Measurements from ENCODE around the gene EPC1. TPM values are rescaled to one million over a fixed set of nuclear protein-coding genes. Genes with fewer than 3 reads are reported as not detected.

Gene EPC1
- total RNA-seq, 1 experiment from 2014 or later = 21.5 TPM

DNA sequence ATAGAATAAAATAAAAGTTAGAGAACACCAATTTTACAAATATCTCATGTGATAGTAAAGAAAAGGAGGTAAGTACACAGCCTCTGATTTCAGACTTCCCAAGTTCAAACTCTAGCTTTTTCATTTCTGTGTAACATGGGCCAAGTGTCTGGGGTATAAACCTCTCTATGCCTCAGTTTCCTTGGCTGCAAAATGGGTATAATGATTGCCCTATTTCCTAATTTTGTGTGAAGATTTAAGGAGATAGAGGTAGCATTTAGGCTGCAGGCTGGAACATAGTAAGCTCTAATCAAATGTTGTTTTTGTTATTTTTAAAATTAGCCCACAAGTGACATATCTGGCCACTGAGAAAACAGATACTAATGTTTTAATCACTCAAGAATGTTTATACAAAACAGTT is 26.1 kb upstream of the EPC1 start:
- no peak overlapping the region for H3K4me2 ChIP-seq
- H3K27ac ChIP-seq = no peak overlapping the region
- H3K9me3 ChIP-seq (ENCODE audit: insufficient read depth, low read depth) = no peaks in the 10 kb centered on the region
- peaks cover 10% of the 10 kb centered on the region for H3K4me1 ChIP-seq (replicated peaks; ENCODE audit: insufficient read depth)
- no peaks in the 10 kb centered on the region for H3K9me2 ChIP-seq (ENCODE audit: insufficient read depth)
- TF ChIP-seq, protein P1, sequence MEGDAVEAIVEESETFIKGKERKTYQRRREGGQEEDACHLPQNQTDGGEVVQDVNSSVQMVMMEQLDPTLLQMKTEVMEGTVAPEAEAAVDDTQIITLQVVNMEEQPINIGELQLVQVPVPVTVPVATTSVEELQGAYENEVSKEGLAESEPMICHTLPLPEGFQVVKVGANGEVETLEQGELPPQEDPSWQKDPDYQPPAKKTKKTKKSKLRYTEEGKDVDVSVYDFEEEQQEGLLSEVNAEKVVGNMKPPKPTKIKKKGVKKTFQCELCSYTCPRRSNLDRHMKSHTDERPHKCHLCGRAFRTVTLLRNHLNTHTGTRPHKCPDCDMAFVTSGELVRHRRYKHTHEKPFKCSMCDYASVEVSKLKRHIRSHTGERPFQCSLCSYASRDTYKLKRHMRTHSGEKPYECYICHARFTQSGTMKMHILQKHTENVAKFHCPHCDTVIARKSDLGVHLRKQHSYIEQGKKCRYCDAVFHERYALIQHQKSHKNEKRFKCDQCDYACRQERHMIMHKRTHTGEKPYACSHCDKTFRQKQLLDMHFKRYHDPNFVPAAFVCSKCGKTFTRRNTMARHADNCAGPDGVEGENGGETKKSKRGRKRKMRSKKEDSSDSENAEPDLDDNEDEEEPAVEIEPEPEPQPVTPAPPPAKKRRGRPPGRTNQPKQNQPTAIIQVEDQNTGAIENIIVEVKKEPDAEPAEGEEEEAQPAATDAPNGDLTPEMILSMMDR (conservative IDR thresholded peaks at IDR 0.05) = no peak
- no peak for TF ChIP-seq EZH2 (IDR thresholded peaks at IDR 0.05; ENCODE audit: low read depth)
- H2AFZ ChIP-seq = no peak overlapping the region
- BruUV-seq (replicated peaks) = no TSS peak
- no peaks in the 10 kb centered on the region for H3K36me3 ChIP-seq (ENCODE audit: low read depth)
- H3F3A ChIP-seq (ENCODE audit: insufficient read depth, low read depth) = peaks cover 3% of the 10 kb centered on the region; the same call in 1 of the 2 replicates
- H3K79me2 ChIP-seq (ENCODE audit: low read depth) = peaks cover 22% of the 10 kb centered on the region; the same call in 1 of the 2 replicates
- intact Hi-C loops (cut with micrococcal nuclease; ENCODE audit: unreplicated experiment) = loop anchor here (10.0 kb wide), 1 partner anchor 318 kb away; the partner anchor contains the start of gene KIF5B
- H4K20me1 ChIP-seq (ENCODE audit: insufficient read depth) = no peaks in the 10 kb centered on the region
- H3K27me3 ChIP-seq (ENCODE audit: insufficient read depth, low read depth) = no peaks in the 10 kb centered on the region
- no peak for DNase-seq
- H3K4me3 ChIP-seq = no peak overlapping the region
- ChIA-PET POLR2A (ENCODE audit: unreplicated experiment) (interaction anchor here (0.7 kb wide), 1 partner anchor 74 kb away, joined by 4 read pairs; no protein-coding TSS in a partner anchor), CTCF (no interaction called here)

DNA sequence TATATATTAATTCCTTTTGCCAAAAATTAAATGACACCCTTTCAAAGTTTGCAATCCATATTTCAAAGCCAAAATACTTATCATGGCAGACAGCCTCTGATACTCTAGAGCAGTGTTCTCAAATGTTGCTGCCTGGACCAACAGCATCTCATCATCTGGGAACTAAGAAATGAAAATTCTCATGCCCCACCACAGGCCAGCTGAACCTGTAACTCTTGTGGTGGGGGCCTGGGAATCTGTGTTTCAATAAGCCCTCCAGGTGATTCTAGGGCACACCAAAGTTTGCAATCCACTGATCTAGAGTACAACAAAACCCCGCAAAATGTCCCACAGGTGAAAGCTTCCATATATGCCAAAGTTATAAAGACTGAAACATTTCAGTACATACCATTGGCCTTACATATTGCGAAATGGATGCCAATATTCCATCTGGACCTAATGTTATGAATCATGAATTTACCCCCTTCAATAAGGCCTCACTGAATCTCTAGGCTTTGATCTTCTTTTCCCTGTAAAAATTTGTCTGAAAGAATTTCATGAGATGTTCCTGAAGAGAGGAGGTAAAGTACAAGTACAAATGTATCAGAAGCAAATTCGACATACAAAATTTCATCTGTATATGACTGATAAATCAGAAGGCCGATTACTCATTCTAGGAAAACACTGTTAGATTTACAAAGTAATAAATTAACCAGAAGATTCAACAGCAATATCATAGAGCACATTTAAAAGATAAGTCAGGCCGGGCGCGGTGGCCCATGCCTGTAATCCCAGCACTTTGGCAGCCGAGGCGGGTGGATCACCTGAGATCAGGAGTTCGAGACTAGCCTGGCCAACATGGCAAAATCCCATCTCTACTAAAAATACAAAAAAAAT is 25.3 kb upstream of the EPC1 start:
- Histone ChIP-seq H3K79me2 (ENCODE audit: low read depth) (peaks cover 21% of the 10 kb centered on the region; the same call in 1 of the 2 replicates), H3K9me2 (ENCODE audit: insufficient read depth) (no peaks in the 10 kb centered on the region), H3K9me3 (ENCODE audit: insufficient read depth, low read depth) (no peaks in the 10 kb centered on the region), H3K4me2 (no peak overlapping the region), H3K27ac (no peak overlapping the region), H3F3A (ENCODE audit: insufficient read depth, low read depth) (no peaks in the 10 kb centered on the region), H3K36me3 (ENCODE audit: low read depth) (no peaks in the 10 kb centered on the region), H3K4me1 (replicated peaks; ENCODE audit: insufficient read depth) (peaks cover 8% of the 10 kb centered on the region), H3K27me3 (ENCODE audit: insufficient read depth, low read depth) (no peaks in the 10 kb centered on the region), H3K4me3 (no peak overlapping the region), H4K20me1 (ENCODE audit: insufficient read depth) (no peaks in the 10 kb centered on the region), H2AFZ (no peak overlapping the region)
- POLR2A ChIA-PET (ENCODE audit: unreplicated experiment) = no interaction called here
- BruUV-seq (replicated peaks) = no TSS peak
- TF ChIP-seq EZH2 (IDR thresholded peaks at IDR 0.05; ENCODE audit: low read depth) = no peak
- TF ChIP-seq, protein P1 (conservative IDR thresholded peaks at IDR 0.05) = no peak
- CTCF ChIA-PET = no interaction called here
- intact Hi-C loops (cut with micrococcal nuclease; ENCODE audit: unreplicated experiment) = loop anchor here (10.0 kb wide), 1 partner anchor 317 kb away; the partner anchor contains the start of gene KIF5B
- DNase-seq = no peak

DNA sequence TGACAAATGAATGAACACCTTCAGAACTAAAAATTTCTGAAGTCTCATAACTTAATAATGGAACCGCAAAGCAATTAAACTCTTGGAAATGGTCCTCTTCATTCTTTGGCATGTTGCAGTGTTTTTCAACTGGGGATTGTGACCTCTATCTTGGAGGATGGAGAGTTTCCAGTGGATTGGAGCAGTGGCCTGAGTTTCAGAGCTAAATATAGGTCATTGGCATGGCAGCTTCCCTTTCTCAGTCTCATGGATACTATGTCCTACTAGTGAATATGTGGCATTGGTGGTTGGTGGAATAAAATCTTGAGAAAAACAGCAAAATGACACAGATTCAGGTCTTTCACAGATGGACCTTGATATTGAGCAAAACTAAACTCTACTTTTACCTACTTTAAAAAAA is 24.1 kb upstream of the EPC1 start:
- no TSS peak for BruUV-seq (replicated peaks)

More for the DNA sequence above, 24.1 kb upstream of the EPC1 start:
- Histone ChIP-seq H4K20me1 (ENCODE audit: insufficient read depth) (no peaks in the 10 kb centered on the region), H3K9me3 (ENCODE audit: insufficient read depth, low read depth) (no peaks in the 10 kb centered on the region), H2AFZ (no peak overlapping the region), H3K27me3 (ENCODE audit: insufficient read depth, low read depth) (no peaks in the 10 kb centered on the region), H3F3A (ENCODE audit: insufficient read depth, low read depth) (no peaks in the 10 kb centered on the region), H3K27ac (no peak overlapping the region), H3K4me3 (no peak overlapping the region), H3K79me2 (ENCODE audit: low read depth) (0 out of 2 replicates have a peak, but pooled peaks cover 10% of the 10 kb centered on the region), H3K9me2 (ENCODE audit: insufficient read depth) (no peaks in the 10 kb centered on the region), H3K4me1 (replicated peaks; ENCODE audit: insufficient read depth) (no peaks in the 10 kb centered on the region), H3K4me2 (no peak overlapping the region), H3K36me3 (ENCODE audit: low read depth) (no peaks in the 10 kb centered on the region)
- ChIA-PET CTCF (interaction anchor here (0.5 kb wide), 1 partner anchor 133 kb away, joined by 3 read pairs; no protein-coding TSS in a partner anchor), POLR2A (ENCODE audit: unreplicated experiment) (no interaction called here)
- DNase-seq = no peak
- intact Hi-C loops (cut with micrococcal nuclease; ENCODE audit: unreplicated experiment) = loop anchor here (10.0 kb wide), 1 partner anchor 316 kb away; the partner anchor contains the start of gene KIF5B
- TF ChIP-seq, protein P1 (conservative IDR thresholded peaks at IDR 0.05) = no peak
- no peak for TF ChIP-seq EZH2 (IDR thresholded peaks at IDR 0.05; ENCODE audit: low read depth)

All from PC-9 (cell line).